ENCODE measurements around the gene BTN1A1. TPM values are rescaled to one million over a fixed set of nuclear protein-coding genes. Genes with fewer than 3 reads are reported as not detected.

The BTN1A1 gene
- total and polyA plus RNA-seq, 9 of the 15 experiments (the other 6 are each of a cell fraction or from before 2014, with no cell fraction given): 0.01 to 0.15 (median 0.06) TPM; not detected in 4

GRCh38 chr6:26520850-26521599 lies 20.9 kb downstream of the BTN1A1 start (continued):
- TF ChIP-seq GTF3C2 (IDR thresholded peaks at IDR 0.05; ENCODE audit: borderline replicate concordance, extremely low read depth, insufficient read length) (peak; percentile 81), ZNF253 (CRISPR knock-in tag; conservative IDR thresholded peaks at IDR 0.05) (no peak), ATF1 (CRISPR knock-in tag; IDR thresholded peaks at IDR 0.05) (no peak), ATF1 (tag; IDR thresholded peaks at IDR 0.05) (no peak; the same call in 1 of the 2 replicates), XRCC5 (IDR thresholded peaks at IDR 0.05; ENCODE audit: low read depth, low read length) (no peak), ARNT (IDR thresholded peaks at IDR 0.05) (peak; percentile 82 to 91), VEZF1 (CRISPR knock-in tag; IDR thresholded peaks at IDR 0.05) (peak; percentile 98), NCOA1 (IDR thresholded peaks at IDR 0.05; ENCODE audit: low read depth) (peak; percentile 44; the same call in 1 of the 2 replicates), MECOM (CRISPR knock-in tag; IDR thresholded peaks at IDR 0.05) (no peak), ILK (tag; IDR thresholded peaks at IDR 0.05; ENCODE audit: borderline replicate concordance, low read depth) (no peak), TEAD2 (tag; IDR thresholded peaks at IDR 0.05) (no peak), TFAM (CRISPR knock-in tag; conservative IDR thresholded peaks at IDR 0.05) (no peak), NKRF (IDR thresholded peaks at IDR 0.05; ENCODE audit: borderline replicate concordance) (no peak), ZKSCAN1 (IDR thresholded peaks at IDR 0.05; ENCODE audit: low read depth, low read length) (peak; percentile 72), NCOA2 (IDR thresholded peaks at IDR 0.05; ENCODE audit: partially characterized antibody in 2 of 2) (peak in 1 of 2 experiments; percentile 92), NFIC (IDR thresholded peaks at IDR 0.05) (peak; percentile 74), NR2C1 (IDR thresholded peaks at IDR 0.05) (0 out of 2 replicates have a peak, but pooled peaks have one; percentile 53), NR2C1 (tag; IDR thresholded peaks at IDR 0.05) (no peak), SMAD3 (CRISPR knock-in tag; conservative IDR thresholded peaks at IDR 0.05) (0 out of 2 replicates have a peak, but pooled peaks have one; percentile 14), ZNF23 (CRISPR knock-in tag; IDR thresholded peaks at IDR 0.05) (no peak), ZC3H11A (IDR thresholded peaks at IDR 0.05; ENCODE audit: low read depth, low read length) (no peak), NR2C2 (CRISPR knock-in tag; IDR thresholded peaks at IDR 0.05) (no peak), NR2C2 (tag; IDR thresholded peaks at IDR 0.05) (no peak)
